Urinary bladder (tissue), 4 donors: Measurements from ENCODE around the gene CADM3. TPM values are rescaled to one million over a fixed set of nuclear protein-coding genes. Genes with fewer than 3 reads are reported as not detected.

ENCODE experiments used
- DNase-seq: peaks from one replicate; pipeline ENCODE4 v3.0.0-alpha.2; 2015; ENCODE audit errors: extremely low spot score
- H3K27ac ChIP-seq: one replicate; pipeline ENCODE4 v1.5.1; 2013; ENCODE audit warnings: low read depth, mild to moderate bottlenecking, moderate library complexity
- H3K36me3 ChIP-seq: one replicate; pipeline ENCODE4 v1.6.1; 2013; ENCODE audit warnings: mild to moderate bottlenecking, moderate library complexity; ENCODE audit not compliant: insufficient read depth
- H3K4me1 ChIP-seq: one replicate; pipeline ENCODE4 v1.6.1; 2013; ENCODE audit warnings: mild to moderate bottlenecking, moderate library complexity; ENCODE audit not compliant: insufficient read depth
- H3K4me3 ChIP-seq: one replicate; pipeline ENCODE4 v1.5.1; 2013; ENCODE audit warnings: low read depth, low read length
- WGBS: extraction: QIAGEN DNeasy Blood & Tissue Kit; methylation state at CpG from one replicate; pipeline ENCODE4 v1.1.7; 2013; 5-methylcytosine and 5-hydroxymethylcytosine counted together
- polyA plus RNA-seq: library from polyadenylated mRNA; stranded (reverse); fragments of 200-250 nt; gene quantifications from one replicate; pipeline ENCODE4 v1.2.3, GENCODE V29; 2013
- total RNA-seq: library from RNA; depleted of rRNA; stranded (reverse); fragments of >200 nt; gene quantifications from one replicate; pipeline ENCODE4 v1.2.3, GENCODE V29; 2014
- donor health status: healthy with polysubstance abuse.
- donor health status: healthy.

CADM3 gene
- total and polyA plus RNA-seq, 2 donors, result 8.7 to 27.0 TPM

DNA sequence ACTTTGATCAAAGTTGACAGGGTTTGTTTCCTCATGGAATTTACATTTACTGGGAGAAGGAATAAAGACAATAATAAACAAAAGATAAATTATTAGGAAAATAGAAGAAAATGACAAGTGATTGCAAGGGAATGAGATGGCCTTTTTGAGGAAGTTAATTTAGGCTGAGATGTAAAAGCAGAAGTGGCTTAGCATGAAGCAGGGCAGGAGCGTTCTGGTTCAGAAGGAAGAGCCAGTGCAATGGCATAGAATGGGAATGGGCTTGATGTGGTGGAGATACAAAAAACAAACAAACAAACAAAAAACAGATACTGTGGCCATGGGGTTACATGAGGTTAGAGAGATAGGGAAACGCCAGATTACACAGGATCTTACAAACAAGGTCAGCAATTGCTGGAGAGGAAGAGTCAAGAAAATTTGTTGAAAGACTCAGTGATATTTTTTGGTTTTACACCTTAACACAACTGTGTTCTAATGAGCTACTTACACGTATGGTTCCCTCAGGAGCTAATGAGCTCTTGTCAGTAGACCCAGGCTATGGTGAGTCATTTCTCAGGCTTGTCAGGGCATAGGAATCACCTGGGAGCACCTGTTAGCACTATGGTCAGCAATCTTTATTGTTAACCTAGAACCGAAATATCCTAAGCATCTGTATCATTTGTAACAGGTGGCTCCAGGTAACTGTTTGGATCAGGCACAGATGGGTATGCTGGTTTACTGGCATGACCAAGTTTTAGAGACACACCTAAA lies 8.7 kb upstream of the CADM3 start:
- 81% methylated on average over 4 of the region's 4 CpGs for WGBS
- no peak for DNase-seq
- Histone ChIP-seq H3K4me1 (no peaks in the 10 kb centered on the region), H3K36me3 (no peaks in the 10 kb centered on the region), H3K27ac (no peak overlapping the region), H3K4me3 (no peak overlapping the region)

DNA sequence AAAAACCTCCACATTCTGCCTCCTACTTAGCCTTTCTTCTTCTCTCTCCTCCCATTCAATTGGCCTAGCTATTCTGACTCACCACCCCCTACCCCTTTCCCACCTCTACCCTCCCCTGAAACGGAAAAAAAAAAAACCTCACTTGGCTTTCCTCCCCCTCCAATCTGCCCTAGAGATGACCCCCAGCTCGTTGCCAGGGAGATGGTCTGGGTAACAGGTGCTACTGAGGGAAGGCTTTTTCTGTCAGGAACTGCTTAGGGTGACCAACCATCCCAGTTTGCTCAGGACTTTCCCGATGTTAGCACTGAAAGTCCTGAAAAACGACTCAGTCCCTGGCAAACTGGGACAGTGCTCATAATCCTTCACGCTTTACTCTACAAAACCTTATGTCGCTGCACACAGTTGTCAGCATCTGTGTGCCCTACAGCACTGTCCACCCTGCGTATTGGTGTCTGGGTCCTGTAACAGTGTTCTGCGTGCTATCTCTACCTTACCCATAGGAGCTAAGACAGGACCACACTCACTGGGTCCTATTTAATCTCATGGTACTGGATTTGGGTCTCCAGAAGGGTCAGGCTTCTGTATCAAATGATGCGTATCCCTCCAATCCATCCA lies 7.7 kb upstream of the CADM3 start:
- no peak for DNase-seq
- Histone ChIP-seq H3K4me3 (no peak overlapping the region), H3K27ac (no peak overlapping the region), H3K36me3 (no peaks in the 10 kb centered on the region), H3K4me1 (no peaks in the 10 kb centered on the region)
- 54% methylated on average over 9 of the region's 9 CpGs for WGBS

DNA sequence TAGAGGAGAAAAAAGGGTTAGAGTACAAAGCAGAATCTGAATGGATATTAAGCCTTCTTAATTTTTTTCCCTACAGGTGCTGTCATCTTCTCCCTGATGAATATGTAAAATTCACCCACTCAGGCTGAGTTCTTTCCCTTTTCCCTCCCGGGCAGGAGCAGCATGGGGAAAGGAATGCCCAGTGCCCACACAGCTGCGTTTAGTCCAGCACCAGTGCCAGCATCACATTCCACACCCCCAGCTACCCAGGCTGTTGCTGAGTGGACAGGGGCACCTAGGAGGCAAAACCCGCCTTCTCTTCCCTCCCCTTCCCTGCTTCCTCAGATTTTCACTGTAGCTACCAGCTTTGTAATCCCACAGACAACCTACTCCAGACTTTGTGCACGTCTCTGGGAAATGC lies 3.4 kb upstream of the CADM3 start:
- no peak for DNase-seq
- no peak overlapping the region for H3K4me3 ChIP-seq
- WGBS, result 60% methylated on average over 4 of the region's 4 CpGs
- no peaks in the 10 kb centered on the region for H3K36me3 ChIP-seq
- no peaks in the 10 kb centered on the region for H3K4me1 ChIP-seq
- H3K27ac ChIP-seq, result no peak overlapping the region

DNA sequence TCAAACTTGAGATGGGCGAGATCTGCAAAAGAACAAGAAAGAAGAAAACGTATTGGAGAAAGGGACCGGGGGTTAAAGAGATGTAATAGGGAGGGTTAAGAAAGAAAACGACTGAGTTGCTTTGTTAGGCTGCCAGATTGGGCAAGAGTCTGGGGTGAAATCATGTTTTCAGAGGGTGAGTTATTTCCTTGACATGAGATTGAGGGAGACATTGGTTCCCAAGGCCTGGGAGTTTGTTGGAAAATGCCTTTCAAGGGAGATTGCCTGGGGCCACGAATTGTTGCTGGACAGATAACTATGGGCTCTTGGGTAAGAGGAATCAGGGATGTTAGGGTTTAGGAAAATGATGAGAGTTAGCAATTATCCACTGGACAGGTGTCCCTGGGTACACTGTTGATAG lies 776 bp upstream of the CADM3 start:
- WGBS, result 69% methylated on average over 5 of the region's 5 CpGs
- Histone ChIP-seq H3K27ac (no peak overlapping the region), H3K4me3 (no peak overlapping the region), H3K4me1 (no peaks in the 10 kb centered on the region), H3K36me3 (no peaks in the 10 kb centered on the region)
- no peak for DNase-seq

DNA sequence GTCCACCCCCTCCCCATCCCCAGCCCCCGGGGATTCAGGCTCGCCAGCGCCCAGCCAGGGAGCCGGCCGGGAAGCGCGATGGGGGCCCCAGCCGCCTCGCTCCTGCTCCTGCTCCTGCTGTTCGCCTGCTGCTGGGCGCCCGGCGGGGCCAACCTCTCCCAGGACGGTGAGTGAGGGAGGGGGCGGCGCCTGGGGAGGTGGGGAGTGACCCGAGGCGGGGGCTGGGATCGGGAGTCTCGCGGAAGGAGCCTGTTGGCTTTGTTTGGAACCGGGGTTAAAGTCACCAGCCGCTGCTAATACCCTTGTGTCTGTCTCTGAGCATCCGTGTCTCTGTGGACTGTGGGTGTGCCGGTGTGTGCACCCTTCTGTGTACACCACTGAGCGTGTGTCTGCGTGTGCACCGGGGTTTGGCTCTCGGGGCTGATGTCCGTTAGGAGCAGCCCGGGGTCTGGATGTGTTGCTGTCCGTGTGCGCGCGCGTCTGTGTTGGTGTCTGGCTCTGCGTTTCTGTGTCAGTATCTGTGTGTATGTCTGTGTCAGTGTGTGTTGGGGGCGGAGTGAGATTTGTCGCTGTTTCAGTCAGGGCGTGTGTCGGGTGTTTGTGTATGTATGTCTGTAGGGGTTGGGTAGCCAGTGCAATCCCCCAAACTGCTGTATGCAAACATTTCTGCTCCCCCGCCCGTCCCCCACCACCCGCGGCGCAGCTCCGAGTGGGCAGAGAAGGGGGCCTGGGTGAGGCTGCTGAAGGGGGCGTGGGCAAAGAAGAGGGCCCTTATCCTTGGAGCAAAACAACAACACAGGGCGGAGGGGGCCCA lies 480 bp downstream of the CADM3 start:
- H3K27ac ChIP-seq, result no peak overlapping the region
- no peak for DNase-seq
- no peaks in the 10 kb centered on the region for H3K4me1 ChIP-seq
- no peaks in the 10 kb centered on the region for H3K36me3 ChIP-seq
- peak overlapping the region; percentile 40 for H3K4me3 ChIP-seq
- WGBS, result under 1% methylated on average over 49 of the region's 49 CpGs

DNA sequence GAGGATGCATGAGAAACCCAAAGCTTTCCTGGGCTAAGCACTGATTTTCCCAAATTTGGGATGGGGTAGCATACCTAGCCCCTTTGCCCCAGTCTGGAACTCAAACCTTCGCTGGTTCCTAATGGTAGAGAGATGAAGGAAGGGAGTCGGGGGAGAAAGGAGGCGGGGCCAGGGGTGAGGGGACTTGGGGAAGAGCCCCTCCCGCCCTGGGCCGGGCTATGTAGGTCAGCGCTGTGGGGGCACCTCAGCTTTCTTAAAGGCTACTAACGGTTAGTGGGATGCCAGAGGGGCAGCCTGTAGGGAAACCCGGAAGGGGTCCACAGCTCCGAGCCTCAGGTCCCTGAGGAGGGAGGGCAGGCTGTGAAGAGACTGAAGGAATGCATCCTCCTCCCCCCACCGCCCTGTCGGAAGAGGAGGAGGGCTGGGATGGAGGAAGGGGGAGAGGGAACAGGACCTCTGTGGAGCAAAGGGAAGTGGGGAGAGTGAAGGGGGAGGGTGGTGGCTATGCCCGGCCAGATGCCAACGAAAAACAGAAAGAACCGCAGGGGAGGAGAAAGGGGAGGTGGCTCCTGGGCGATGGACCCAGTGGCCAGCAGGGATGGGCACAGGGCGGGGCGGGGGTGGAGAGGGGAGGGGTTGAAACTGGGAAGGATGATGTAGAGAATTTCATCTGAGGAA lies 1.3 kb downstream of the CADM3 start:
- no peaks in the 10 kb centered on the region for H3K36me3 ChIP-seq
- H3K27ac ChIP-seq, result no peak overlapping the region
- 2% methylated on average over 17 of the region's 17 CpGs for WGBS
- no peak for DNase-seq
- no peaks in the 10 kb centered on the region for H3K4me1 ChIP-seq
- H3K4me3 ChIP-seq, result peak overlapping the region; percentile 40

DNA sequence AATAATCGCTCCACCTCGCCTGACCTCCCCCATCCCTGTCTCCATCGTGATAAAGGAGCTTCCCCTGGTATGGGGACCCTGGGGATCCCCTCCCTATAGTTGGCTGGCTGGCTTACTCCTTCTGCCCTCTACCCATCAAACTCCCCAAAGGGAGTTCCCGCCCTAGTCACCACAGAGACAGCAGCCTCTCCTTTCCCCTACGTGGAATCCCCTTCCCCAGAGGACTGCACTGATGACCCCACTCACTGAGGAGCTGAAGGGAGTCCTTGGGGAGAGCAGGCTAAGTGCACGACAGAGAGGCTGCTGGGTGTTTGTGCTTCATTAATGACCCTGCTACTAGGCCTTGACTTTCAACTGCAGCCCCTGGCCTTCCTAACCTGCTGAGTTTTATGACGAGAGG lies 1.9 kb downstream of the CADM3 start:
- no peaks in the 10 kb centered on the region for H3K36me3 ChIP-seq
- H3K27ac ChIP-seq, result no peak overlapping the region
- WGBS, result 23% methylated on average over 7 of the region's 7 CpGs
- no peak for DNase-seq
- H3K4me1 ChIP-seq, result no peaks in the 10 kb centered on the region
- H3K4me3 ChIP-seq, result no peak overlapping the region

DNA sequence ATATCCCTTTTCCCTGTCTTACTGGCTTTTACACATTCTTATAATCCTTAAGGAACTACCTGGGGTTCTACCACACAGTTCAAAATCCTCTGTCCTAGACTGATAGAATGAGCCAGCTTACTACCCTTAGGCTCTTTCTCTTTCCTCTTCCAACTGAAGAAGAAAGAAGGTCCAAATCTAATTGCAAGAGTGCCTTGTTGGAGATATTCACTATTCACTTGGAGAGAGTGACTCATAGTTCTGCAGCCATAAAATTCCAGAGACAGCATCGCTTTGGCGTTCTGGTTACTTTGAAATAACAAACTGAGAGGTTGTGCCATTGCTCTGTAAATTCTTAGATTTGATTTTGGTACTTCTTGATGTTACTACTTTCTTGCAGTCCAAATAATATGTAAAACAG lies 4.2 kb downstream of the CADM3 start:
- Histone ChIP-seq H3K4me1 (no peaks in the 10 kb centered on the region), H3K27ac (no peak overlapping the region), H3K36me3 (no peaks in the 10 kb centered on the region), H3K4me3 (no peak overlapping the region)
- WGBS, result 57% methylated on average over 2 of the region's 2 CpGs
- no peak for DNase-seq

DNA sequence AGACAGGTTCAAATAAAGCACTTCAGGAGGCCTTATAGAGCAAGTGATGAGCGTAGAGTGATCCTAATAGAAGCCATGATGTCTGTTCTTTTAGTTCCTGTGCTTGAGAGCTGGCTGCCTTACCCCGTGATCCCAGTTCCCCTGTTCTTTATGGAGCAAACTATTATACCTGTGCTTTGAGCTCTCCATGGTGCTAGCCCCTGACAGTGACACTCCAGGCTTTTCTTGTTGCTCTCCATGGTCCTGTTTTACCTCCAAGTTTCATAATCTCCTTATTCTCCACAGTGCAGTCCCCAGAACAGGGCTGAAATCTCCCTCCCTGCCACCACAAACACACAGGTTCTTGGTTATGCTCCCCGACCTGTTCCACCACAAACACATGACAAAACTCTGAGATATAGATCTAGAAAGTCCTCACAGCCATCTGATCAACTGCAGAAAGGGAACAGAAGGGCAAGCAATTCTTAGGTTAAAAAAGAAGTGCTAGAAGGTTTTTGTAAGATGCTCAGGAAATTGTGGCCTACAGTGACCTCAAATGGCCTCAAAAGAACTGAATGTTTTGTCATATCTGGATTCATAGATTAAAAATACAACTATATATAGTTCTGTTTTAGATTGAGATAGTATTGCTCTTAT lies 6.0 kb downstream of the CADM3 start:
- H3K36me3 ChIP-seq, result no peaks in the 10 kb centered on the region
- H3K4me3 ChIP-seq, result no peak overlapping the region
- 8% methylated on average over 3 of the region's 3 CpGs for WGBS
- no peaks in the 10 kb centered on the region for H3K4me1 ChIP-seq
- DNase-seq, result peak; percentile 73
- H3K27ac ChIP-seq, result no peak overlapping the region

DNA sequence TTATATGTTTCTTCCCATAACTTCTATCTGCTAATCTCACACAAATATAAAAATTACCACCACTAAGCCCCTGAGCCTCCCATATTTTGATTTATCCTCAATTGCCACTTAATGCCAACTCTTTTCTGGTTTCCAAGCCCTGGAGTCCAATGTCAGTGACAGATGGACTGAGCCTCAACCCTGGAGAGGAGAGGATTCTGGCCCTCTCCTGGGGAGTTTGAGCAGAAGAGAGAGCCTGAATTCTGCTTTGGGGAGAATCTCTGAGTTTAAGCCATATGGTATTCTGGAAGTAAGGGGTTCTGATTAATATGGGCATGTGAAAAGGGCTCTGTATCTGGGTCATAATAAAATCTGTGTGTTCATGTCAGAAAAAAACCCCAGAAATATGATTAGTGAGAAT lies 8.5 kb downstream of the CADM3 start:
- H3K36me3 ChIP-seq, result no peaks in the 10 kb centered on the region
- no peak overlapping the region for H3K27ac ChIP-seq

DNA sequence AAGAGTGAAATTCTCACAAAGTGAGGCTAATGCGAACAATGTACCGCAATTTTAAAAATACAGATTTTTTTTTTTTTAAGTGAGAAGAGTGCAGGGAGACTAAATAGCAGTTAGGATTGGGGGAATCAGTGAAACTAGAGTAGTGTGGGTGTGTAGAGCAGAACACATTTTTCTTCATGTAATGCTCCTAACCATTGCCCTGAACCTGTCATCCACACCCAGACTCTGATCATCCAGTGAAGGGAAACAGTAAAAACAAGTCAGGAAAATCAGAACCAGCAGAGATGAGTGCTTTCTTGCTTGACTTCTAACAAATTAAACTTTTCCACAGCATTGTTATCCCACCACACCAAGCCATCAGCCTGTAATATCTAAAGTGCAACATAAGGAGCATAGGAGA lies 9.1 kb downstream of the CADM3 start:
- no peak for DNase-seq
- H3K27ac ChIP-seq, result no peak overlapping the region
- no peaks in the 10 kb centered on the region for H3K4me1 ChIP-seq
- 97% methylated on average over 2 of the region's 2 CpGs for WGBS
- no peak overlapping the region for H3K4me3 ChIP-seq
- no peaks in the 10 kb centered on the region for H3K36me3 ChIP-seq

More for the DNA sequence above, 8.5 kb downstream of the CADM3 start:
- no peak overlapping the region for H3K4me3 ChIP-seq
- no peaks in the 10 kb centered on the region for H3K4me1 ChIP-seq
- DNase-seq, result no peak

DNA sequence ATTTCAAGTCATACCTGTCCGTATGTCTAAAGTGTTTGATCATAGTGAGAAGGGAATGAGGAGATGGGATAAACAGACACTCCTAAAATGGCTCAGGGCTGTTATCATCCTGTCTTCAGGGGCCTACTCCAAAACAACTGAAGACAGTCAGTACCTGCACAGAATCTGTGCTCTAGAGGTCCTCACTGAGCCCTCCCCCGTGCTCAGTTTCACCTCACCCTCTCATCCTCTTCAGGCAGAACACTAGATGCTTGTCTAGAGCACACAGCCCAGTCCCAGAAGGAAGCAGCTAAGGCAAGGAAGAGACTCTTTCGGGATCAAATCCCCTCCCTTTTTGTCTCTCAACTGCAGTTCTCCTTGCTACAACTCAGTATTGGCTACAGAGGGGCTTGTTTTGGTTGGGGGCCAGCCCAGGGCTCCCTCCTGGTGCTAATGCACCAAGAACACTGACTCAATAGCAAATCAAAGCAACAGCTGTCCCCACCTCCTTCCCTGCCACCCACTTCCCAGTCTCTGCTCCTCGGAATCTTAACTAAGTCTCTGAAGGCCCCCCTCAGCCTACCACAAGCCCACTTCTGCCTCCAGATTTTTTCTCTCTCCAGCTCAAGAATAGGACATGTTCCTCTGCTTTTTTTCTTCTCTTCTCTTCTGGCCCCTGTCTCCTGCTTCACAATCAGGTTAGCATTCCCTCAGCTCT lies 10.1 kb downstream of the CADM3 start:
- 33% methylated on average over 4 of the region's 4 CpGs for WGBS
- no peaks in the 10 kb centered on the region for H3K36me3 ChIP-seq
- DNase-seq, result no peak
- no peak overlapping the region for H3K4me3 ChIP-seq
- H3K27ac ChIP-seq, result no peak overlapping the region
- H3K4me1 ChIP-seq, result no peaks in the 10 kb centered on the region

DNA sequence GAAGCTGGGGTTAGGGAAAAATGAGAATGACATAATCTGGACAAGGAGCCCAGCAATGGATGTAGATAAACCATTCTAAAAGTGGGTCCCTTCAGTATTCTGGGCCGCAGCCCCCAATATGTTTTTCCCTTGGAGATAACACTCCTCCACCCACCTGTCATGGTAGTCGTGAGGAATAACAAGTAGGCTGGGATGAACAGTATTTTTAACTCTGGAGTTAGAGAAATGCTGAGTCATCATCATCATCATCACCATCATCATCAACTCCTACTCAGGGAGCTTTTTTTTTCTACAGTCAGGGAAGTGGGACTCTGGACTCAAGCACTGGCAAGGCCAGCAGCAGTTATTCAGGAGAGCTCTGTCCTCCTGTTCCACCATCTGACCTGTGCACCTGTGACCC lies 12.8 kb downstream of the CADM3 start:
- Histone ChIP-seq H3K4me1 (no peaks in the 10 kb centered on the region), H3K4me3 (no peak overlapping the region), H3K27ac (no peak overlapping the region), H3K36me3 (no peaks in the 10 kb centered on the region)
- 77% methylated on average over 2 of the region's 2 CpGs for WGBS
- no peak for DNase-seq
